GM12875 (cell line): ENCODE measurements around the gene C12orf60.

Source experiments
- H3K4me3 ChIP-seq: one replicate; pipeline ENCODE4 v1.5.1; 2011; ENCODE audit warnings: low read depth, low read length, control low read depth
- CTCF ChIP-seq: IDR thresholded peaks from 2 replicates; pipeline ENCODE4 v1.5.1; 2011; ENCODE audit warnings: low read depth, mild to moderate bottlenecking, control low read depth, inconsistent platforms, low read length, moderate library complexity, borderline replicate concordance; ENCODE audit not compliant: insufficient read depth

The C12orf60 gene

GRCh38 chr12:14871886-14872285, 68.4 kb downstream of the C12orf60 start:
- no peak for TF ChIP-seq CTCF
- H3K4me3 ChIP-seq, result no peak overlapping the region

- TF ChIP-seq CTCF, result no peak
- H3K4me3 ChIP-seq, result no peak overlapping the region
Measured at GRCh38 chr12:14873440-14874185, 70.1 kb downstream of the C12orf60 start.
